HepG2 (cell line): Measurements from ENCODE around the gene FAF1. TPM values are rescaled to one million over a fixed set of nuclear protein-coding genes. Genes with fewer than 3 reads are reported as not detected.

Source experiments
- ATAC-seq: fragments of 200-7000 bp; cut with Tn5 transposase; 3 replicates; pipeline ENCODE4 v1.9.1; 2020; ENCODE audit warnings: mild to moderate bottlenecking, moderate library complexity
- BruUV-seq: library from RNA; stranded (reverse); fragments of 400-500 nt; replicated peaks from 2 replicates; lab custom pipeline; 2021; lab: Mats Ljungman, UMichigan
- CTCF ChIA-PET: fragments of 300-600 bp; formaldehyde crosslinking; extraction: SDS; loops from one replicate; lab custom pipeline; 2021; ENCODE audit warnings: low total read pairs, inconsistent platforms, low intra/inter-chr PET ratio; lab: Yijun Ruan, JAX
- POLR2A ChIA-PET: fragments of 350-600 bp; sonication (Branson Sonifier 250); formaldehyde crosslinking; loops from one replicate; lab custom pipeline; 2020; ENCODE audit warnings: antibody characterized with exemption, inconsistent platforms; lab: Yijun Ruan, JAX
- DNase-seq: peaks from one replicate; pipeline ENCODE4 v3.0.0-alpha.2; 2015; ENCODE audit warnings: low spot score
- FAIRE-seq: peaks from 3 replicates; lab custom pipeline; 2011; peaks lifted over from hg19 to GRCh38; lab: Jason Lieb, UNC
- H2AFZ ChIP-seq: one replicate; pipeline ENCODE4 v1.6.1; 2011; ENCODE audit warnings: low read length, inconsistent platforms
- H3K27ac ChIP-seq: fragments of 300-600 bp; 3 replicates; pipeline ENCODE4 v1.8.0; 2011; ENCODE audit warnings: mixed run types, mild to moderate bottlenecking, mixed read lengths, low read length, inconsistent platforms; ENCODE audit not compliant: insufficient read depth; ENCODE audit errors: extremely low read length
- H3K27me3 ChIP-seq, 2 experiments: fragments of 200-600 bp in 1 of 2; 2 replicates in 1 of 2; 3 replicates in 1 of 2; pipeline versions ENCODE4 v1.6.0 to v1.8.0; 2011; ENCODE audit warnings: low read length in 2 of 2, mild to moderate bottlenecking in 2 of 2, moderate library complexity in 2 of 2, inconsistent platforms in 1 of 2; ENCODE audit not compliant: insufficient read depth in 2 of 2, control insufficient read depth in 1 of 2
- H3K36me3 ChIP-seq, 2 experiments: fragments of 200-600 bp in 1 of 2; replicated peaks in 1 of 2; 2 replicates in 1 of 2; 3 replicates in 1 of 2; pipeline versions ENCODE4 v1.5.1 to v1.8.0; 2011; ENCODE audit warnings: low read length in 2 of 2, inconsistent platforms in 1 of 2; ENCODE audit not compliant: insufficient read depth in 2 of 2, control insufficient read depth in 1 of 2
- H3K4me1 ChIP-seq: 2 replicates; pipeline ENCODE4 v1.5.1; 2012; ENCODE audit warnings: low read length, inconsistent platforms; ENCODE audit not compliant: insufficient read depth
- H3K4me2 ChIP-seq: 2 replicates; pipeline ENCODE4 v1.6.0; 2011; ENCODE audit warnings: low read depth, low read length, inconsistent platforms
- H3K4me3 ChIP-seq, 3 experiments: fragments of 200-600 bp in 1 of 3; sonication (generic), shearing (Covaris generic) in 1 of 3; replicated peaks in 1 of 3; 2 replicates each; pipeline ENCODE4 v1.5.1; 2011 to 2016; ENCODE audit warnings: low read length in 3 of 3, inconsistent platforms in 2 of 3, low read depth in 2 of 3, mild to moderate bottlenecking in 2 of 3, control low read depth in 1 of 3, mixed read lengths in 1 of 3; ENCODE audit not compliant: insufficient read depth in 1 of 3
- H3K79me2 ChIP-seq: one replicate; pipeline ENCODE4 v1.6.1; 2011; ENCODE audit warnings: low read length, inconsistent platforms; ENCODE audit not compliant: insufficient read depth
- H3K9ac ChIP-seq: 2 replicates; pipeline ENCODE4 v1.6.0; 2011; ENCODE audit warnings: mild to moderate bottlenecking, low read depth, low read length, inconsistent platforms; ENCODE audit not compliant: insufficient read depth
- H3K9me3 ChIP-seq: 2 replicates; pipeline ENCODE4 v1.5.1; 2012; ENCODE audit warnings: mild to moderate bottlenecking, low read length
- H4K20me1 ChIP-seq: 2 replicates; pipeline ENCODE4 v1.6.0; 2011; ENCODE audit warnings: inconsistent platforms, mild to moderate bottlenecking, low read length, moderate library complexity; ENCODE audit not compliant: insufficient read depth
- HNRNPL ChIP-seq: fragments of 200-400 bp; formaldehyde crosslinking; IDR thresholded peaks from 2 replicates; pipeline ENCODE4 v1.6.1; 2017; ENCODE audit warnings: mild to moderate bottlenecking, low read depth, low read length
- MAX ChIP-seq: IDR thresholded peaks from 2 replicates; pipeline ENCODE4 v1.6.1; 2012; ENCODE audit warnings: inconsistent platforms
- RCOR2 ChIP-seq: IDR thresholded peaks from 2 replicates; pipeline ENCODE4 v1.6.1; 2016; ENCODE audit warnings: missing biosample characterization, missing genetic modification reagents
- ZNF230 ChIP-seq: sonication (generic); formaldehyde crosslinking; IDR thresholded peaks from 2 replicates; pipeline ENCODE4 v1.4.0; 2020; ENCODE audit warnings: mild to moderate bottlenecking, missing genetic modification reagents
- ZNF451 ChIP-seq: sonication (generic); formaldehyde crosslinking; IDR thresholded peaks from 2 replicates; pipeline ENCODE4 v1.5.0; 2020; ENCODE audit warnings: mild to moderate bottlenecking, missing genetic modification reagents
- ZNF570 ChIP-seq: sonication (generic); formaldehyde crosslinking; IDR thresholded peaks from 2 replicates; pipeline ENCODE4 v1.4.0; 2020; ENCODE audit warnings: mild to moderate bottlenecking, missing genetic modification reagents, borderline replicate concordance
- ZNF720 ChIP-seq: sonication (generic); formaldehyde crosslinking; IDR thresholded peaks from 2 replicates; pipeline ENCODE4 v1.4.0; 2020; ENCODE audit warnings: missing genetic modification reagents
- ZNF768 ChIP-seq: sonication (generic); formaldehyde crosslinking; IDR thresholded peaks from 2 replicates; pipeline ENCODE4 v1.4.0; 2020; ENCODE audit warnings: missing genetic modification reagents
- WGBS: methylation state at CpG from one replicate; pipeline ENCODE4 v1.1.6; 2017; ENCODE audit warnings: low lambda C conversion rate; 5-methylcytosine and 5-hydroxymethylcytosine counted together
- in situ Hi-C: cut with HindIII; loops from 2 replicates; pipeline ENCODE4 v1.10.0; 2017; ENCODE audit warnings: low pct_unique_long_range_greater_than_20kb; ENCODE audit not compliant: extremely low pct_ligation_motif_present
- intact Hi-C: fragments of 100-400 bp; cut with micrococcal nuclease; formaldehyde crosslinking; loops from one replicate; pipeline ENCODE4 v1.10.0; 2022; ENCODE audit not compliant: unreplicated experiment
- polyA plus RNA-seq, 8 experiments: library from polyadenylated mRNA; depleted of rRNA in 3 of 8; stranded (reverse) in 7 of 8; unstranded in 1 of 8; fragments of >200 nt; fragmentation: Illumina TruSeq in 4 of 8; extraction: Trizol in 4 of 8; gene quantifications; 2 replicates each; pipeline versions ENCODE4 v1.2.1 to v1.2.3, GENCODE V29; 2011 to 2016; ENCODE audit warnings: low read depth in 4 of 8, missing spikeins in 1 of 8, mixed read lengths in 1 of 8; ENCODE audit not compliant: insufficient read depth in 1 of 8
- total RNA-seq, 5 experiments: library from RNA; depleted of rRNA; stranded (reverse); fragments of >200 nt; fragmentation: Illumina TruSeq; extraction: Trizol; gene quantifications; 2 replicates each; pipeline ENCODE4 v1.2.3, GENCODE V29; 2016; ENCODE audit warnings: low read depth in 1 of 5
- TF ChIP-seq, protein P1 (sequence below): sonication (generic); formaldehyde crosslinking; IDR thresholded peaks from 2 replicates; pipeline ENCODE4 v1.4.0; 2020; ENCODE audit warnings: mild to moderate bottlenecking, missing genetic modification reagents, borderline replicate concordance

FAF1 gene
- total and polyA plus RNA-seq, 2 of the 13 experiments (the other 11 are each of a cell fraction or from before 2014, with no cell fraction given): 19.4 to 63.3 TPM

DNA sequence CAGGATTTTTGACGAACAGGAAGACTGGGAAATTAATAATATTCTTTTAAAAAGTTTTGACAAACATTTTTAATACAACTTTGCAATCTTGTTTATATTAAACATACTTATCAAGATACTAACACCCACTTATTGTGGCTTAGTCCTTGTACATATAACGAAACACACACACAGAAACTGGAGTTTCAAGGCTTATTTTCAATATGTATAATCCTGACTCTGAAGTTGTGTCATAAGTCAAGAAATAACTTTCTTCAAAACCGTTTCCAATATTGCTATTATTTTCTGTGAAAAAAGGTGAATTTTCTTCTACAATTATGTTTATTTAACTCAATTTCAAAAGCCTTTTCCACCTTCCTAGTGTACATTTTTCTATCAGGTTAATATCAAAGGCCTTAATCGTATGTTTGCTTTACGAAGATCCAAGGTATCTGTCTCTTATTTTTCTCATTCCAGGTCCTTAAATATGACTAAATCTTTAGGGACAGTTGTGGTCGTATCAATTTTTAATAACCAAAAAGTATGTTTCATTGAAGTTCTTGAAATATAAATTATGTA is 11.8 kb upstream of the FAF1 start:
- H3K27ac ChIP-seq: no peak overlapping the region
- no TSS peak for BruUV-seq

More for the DNA sequence above, 11.8 kb upstream of the FAF1 start:
- in situ Hi-C loops: loop anchor here (10.0 kb wide), 1 partner anchor 63 kb away; no protein-coding TSS in a partner anchor
- Histone ChIP-seq H3K4me1 (peaks cover 23% of the 10 kb centered on the region), H3K4me3 (peak overlapping the region in 2 of 3 experiments; percentile 91 to 98; a peak in 3 of 6 replicates), H3K79me2 (peaks cover 33% of the 10 kb centered on the region), H4K20me1 (no peaks in the 10 kb centered on the region), H3K4me2 (peak overlapping the region; percentile 68), H3K27me3 (no peaks in the 10 kb centered on the region; a peak in 1 of 5 replicates), H3K9me3 (no peaks in the 10 kb centered on the region), H3K9ac (peak overlapping the region; percentile 93), H2AFZ (no peak overlapping the region), H3K36me3 (peaks cover 0 to 4% of the 10 kb centered on the region in 2 experiments; a peak in 2 of 5 replicates)
- DNase-seq: no peak
- 48% methylated on average over 6 of the region's 6 CpGs for WGBS
- ATAC-seq: no peak
- no peak for FAIRE-seq
- ChIA-PET POLR2A (no interaction called here), CTCF (no interaction called here)
- intact Hi-C loops: no loop called here
- no peak for TF ChIP-seq MAX
- TF ChIP-seq ZNF570: no peak
- TF ChIP-seq ZNF720 (CRISPR knock-in tag): no peak
- no peak for TF ChIP-seq ZNF230 (CRISPR knock-in tag)
- no peak for TF ChIP-seq ZNF768 (CRISPR knock-in tag)
- TF ChIP-seq, protein P1, sequence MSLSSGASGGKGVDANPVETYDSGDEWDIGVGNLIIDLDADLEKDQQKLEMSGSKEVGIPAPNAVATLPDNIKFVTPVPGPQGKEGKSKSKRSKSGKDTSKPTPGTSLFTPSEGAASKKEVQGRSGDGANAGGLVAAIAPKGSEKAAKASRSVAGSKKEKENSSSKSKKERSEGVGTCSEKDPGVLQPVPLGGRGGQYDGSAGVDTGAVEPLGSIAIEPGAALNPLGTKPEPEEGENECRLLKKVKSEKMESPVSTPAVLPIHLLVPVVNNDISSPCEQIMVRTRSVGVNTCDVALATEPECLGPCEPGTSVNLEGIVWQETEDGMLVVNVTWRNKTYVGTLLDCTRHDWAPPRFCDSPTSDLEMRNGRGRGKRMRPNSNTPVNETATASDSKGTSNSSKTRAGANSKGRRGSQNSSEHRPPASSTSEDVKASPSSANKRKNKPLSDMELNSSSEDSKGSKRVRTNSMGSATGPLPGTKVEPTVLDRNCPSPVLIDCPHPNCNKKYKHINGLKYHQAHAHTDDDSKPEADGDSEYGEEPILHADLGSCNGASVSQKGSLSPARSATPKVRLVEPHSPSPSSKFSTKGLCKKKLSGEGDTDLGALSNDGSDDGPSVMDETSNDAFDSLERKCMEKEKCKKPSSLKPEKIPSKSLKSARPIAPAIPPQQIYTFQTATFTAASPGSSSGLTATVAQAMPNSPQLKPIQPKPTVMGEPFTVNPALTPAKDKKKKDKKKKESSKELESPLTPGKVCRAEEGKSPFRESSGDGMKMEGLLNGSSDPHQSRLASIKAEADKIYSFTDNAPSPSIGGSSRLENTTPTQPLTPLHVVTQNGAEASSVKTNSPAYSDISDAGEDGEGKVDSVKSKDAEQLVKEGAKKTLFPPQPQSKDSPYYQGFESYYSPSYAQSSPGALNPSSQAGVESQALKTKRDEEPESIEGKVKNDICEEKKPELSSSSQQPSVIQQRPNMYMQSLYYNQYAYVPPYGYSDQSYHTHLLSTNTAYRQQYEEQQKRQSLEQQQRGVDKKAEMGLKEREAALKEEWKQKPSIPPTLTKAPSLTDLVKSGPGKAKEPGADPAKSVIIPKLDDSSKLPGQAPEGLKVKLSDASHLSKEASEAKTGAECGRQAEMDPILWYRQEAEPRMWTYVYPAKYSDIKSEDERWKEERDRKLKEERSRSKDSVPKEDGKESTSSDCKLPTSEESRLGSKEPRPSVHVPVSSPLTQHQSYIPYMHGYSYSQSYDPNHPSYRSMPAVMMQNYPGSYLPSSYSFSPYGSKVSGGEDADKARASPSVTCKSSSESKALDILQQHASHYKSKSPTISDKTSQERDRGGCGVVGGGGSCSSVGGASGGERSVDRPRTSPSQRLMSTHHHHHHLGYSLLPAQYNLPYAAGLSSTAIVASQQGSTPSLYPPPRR (CRISPR knock-in tag): no peak
- no peak for TF ChIP-seq HNRNPL
- no peak for TF ChIP-seq ZNF451 (CRISPR knock-in tag)
- TF ChIP-seq RCOR2: no peak
